WERI-Rb-1 (cell line): Measurements from ENCODE around the gene LACTB.

Experiments used
- DNase-seq: peaks from one replicate; pipeline ENCODE4 v3.0.0-alpha.2; 2020
- H3K27ac ChIP-seq: fragments of 250-450 bp; sonication (Bioruptor Pico); 2 replicates; pipeline ENCODE4 v1.5.1; 2020; ENCODE audit warnings: mild to moderate bottlenecking, moderate library complexity
- H3K27me3 ChIP-seq: fragments of 250-450 bp; sonication (Bioruptor Pico); 2 replicates; pipeline ENCODE4 v1.5.1; 2021; ENCODE audit warnings: mild to moderate bottlenecking, low read depth, moderate library complexity; ENCODE audit not compliant: insufficient read depth, severe bottlenecking
- H3K36me3 ChIP-seq: fragments of 250-450 bp; sonication (Bioruptor Pico); 2 replicates; pipeline ENCODE4 v1.5.1; 2020; ENCODE audit warnings: mild to moderate bottlenecking, moderate library complexity
- H3K4me3 ChIP-seq: 2 replicates; pipeline ENCODE4 v1.5.1; 2011; ENCODE audit warnings: low read depth, mild to moderate bottlenecking, control low read depth, low read length
- H3K9me3 ChIP-seq: fragments of 250-450 bp; sonication (Bioruptor Pico); 2 replicates; pipeline ENCODE4 v1.5.1; 2021; ENCODE audit warnings: mild to moderate bottlenecking, moderate library complexity; ENCODE audit not compliant: severe bottlenecking
- CTCF ChIP-seq: IDR thresholded peaks from 2 replicates; pipeline ENCODE4 v1.5.1; 2011; ENCODE audit warnings: low read depth, mild to moderate bottlenecking, control low read depth, inconsistent platforms, low read length

Gene LACTB

GRCh38 chr15:63135281-63135680 lies 13.6 kb downstream of the LACTB start:
- H3K27ac ChIP-seq = no peak overlapping the region
- H3K9me3 ChIP-seq = no peaks in the 10 kb centered on the region
- no peaks in the 10 kb centered on the region for H3K27me3 ChIP-seq
- H3K4me3 ChIP-seq = no peak overlapping the region
- no peak for DNase-seq
- no peaks in the 10 kb centered on the region for H3K36me3 ChIP-seq
- no peak for TF ChIP-seq CTCF

- no peak for TF ChIP-seq CTCF
Measured at GRCh38 chr15:63135804-63136203, 14.1 kb downstream of the LACTB start.

DNA sequence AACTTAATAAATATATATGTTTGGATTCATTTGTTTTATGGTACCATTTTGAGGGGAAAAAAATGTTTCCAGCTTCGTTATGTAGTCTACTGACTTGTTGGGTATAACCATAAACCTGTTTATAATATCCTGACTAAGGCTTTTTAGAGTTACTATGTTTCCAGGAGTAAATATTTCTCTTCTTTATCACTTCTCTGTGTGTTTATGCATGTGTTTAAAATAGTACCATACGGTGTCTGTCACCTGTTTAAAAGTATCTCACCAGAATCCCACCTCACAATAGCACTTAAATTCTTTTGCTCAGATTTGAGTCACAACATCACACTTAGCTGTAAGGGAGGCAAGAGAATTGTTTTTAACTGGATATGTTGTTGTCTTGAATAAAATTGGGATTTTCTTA lies 15.1 kb downstream of the LACTB start:
- no peak for TF ChIP-seq CTCF
- Histone ChIP-seq H3K27me3 (no peaks in the 10 kb centered on the region), H3K36me3 (no peaks in the 10 kb centered on the region), H3K27ac (no peak overlapping the region), H3K9me3 (no peaks in the 10 kb centered on the region), H3K4me3 (no peak overlapping the region)
- DNase-seq = no peak

More at GRCh38 chr15:63135804-63136203, 14.1 kb downstream of the LACTB start:
- no peak overlapping the region for H3K4me3 ChIP-seq
- no peak overlapping the region for H3K27ac ChIP-seq
- DNase-seq = no peak
- H3K36me3 ChIP-seq = no peaks in the 10 kb centered on the region
- H3K9me3 ChIP-seq = no peaks in the 10 kb centered on the region
- H3K27me3 ChIP-seq = no peaks in the 10 kb centered on the region

DNA sequence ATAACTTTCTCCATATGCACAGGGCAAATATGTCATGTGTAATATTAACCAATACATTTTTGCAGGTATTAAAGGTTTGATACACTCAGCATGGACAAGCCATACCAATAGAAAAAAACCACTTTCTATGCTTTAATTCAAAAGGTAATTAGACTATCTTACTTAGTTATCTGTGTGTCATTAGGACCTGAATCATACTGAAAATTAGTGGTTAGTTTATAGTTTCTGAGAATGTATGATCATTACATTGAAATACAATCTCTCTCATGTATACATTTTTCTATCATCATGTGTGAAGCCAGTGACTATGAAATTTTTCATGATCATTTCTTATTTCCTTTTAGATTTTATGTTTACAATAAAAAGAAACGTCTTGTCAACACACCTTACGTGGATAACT lies 19.3 kb downstream of the LACTB start:
- Histone ChIP-seq H3K9me3 (no peaks in the 10 kb centered on the region), H3K27ac (no peak overlapping the region), H3K4me3 (no peak overlapping the region), H3K27me3 (no peaks in the 10 kb centered on the region), H3K36me3 (no peaks in the 10 kb centered on the region; the same call in 1 of the 2 replicates)
- no peak for TF ChIP-seq CTCF
- DNase-seq = no peak

- no peak for DNase-seq
- TF ChIP-seq CTCF = no peak
- Histone ChIP-seq H3K36me3 (peaks cover 8% of the 10 kb centered on the region), H3K9me3 (no peaks in the 10 kb centered on the region), H3K4me3 (no peak overlapping the region), H3K27me3 (no peaks in the 10 kb centered on the region), H3K27ac (no peak overlapping the region)
Measured at GRCh38 chr15:63145426-63145825, 23.8 kb downstream of the LACTB start.

DNA sequence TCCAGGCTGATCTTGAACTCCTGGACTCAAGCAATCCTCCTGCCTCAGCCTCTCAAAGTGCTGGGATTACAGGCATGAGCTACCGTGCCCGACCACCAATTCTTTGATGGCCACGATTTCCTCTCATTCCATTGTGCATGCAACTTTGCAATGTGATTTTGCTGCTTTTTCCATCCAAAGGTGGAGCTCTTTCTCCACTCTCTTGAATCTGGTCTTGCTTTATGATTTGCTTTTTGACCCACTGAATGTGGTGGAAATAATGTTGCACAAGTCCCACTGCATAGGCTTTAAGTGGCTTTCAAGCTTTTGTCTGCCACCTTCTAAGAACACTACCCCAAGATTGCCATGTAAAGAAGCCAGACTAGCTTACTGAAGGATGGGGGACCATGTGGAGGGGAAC lies 25.0 kb downstream of the LACTB start:
- no peak overlapping the region for H3K4me3 ChIP-seq
- no peak for TF ChIP-seq CTCF
- no peaks in the 10 kb centered on the region for H3K27me3 ChIP-seq
- peaks cover 19% of the 10 kb centered on the region for H3K36me3 ChIP-seq
- H3K9me3 ChIP-seq = no peaks in the 10 kb centered on the region
- H3K27ac ChIP-seq = no peak overlapping the region
- DNase-seq = no peak
